H1 (cell line): ENCODE data around the gene PEPD. TPM values are rescaled to one million over a fixed set of nuclear protein-coding genes. Genes with fewer than 3 reads are reported as not detected.

ENCODE experiments used
- BRCA1 ChIP-seq: IDR thresholded peaks from 2 replicates; pipeline ENCODE4 v1.6.1; 2012; ENCODE audit warnings: low read depth, low read length, improper control_type of control experiment
- CHD7 ChIP-seq: fragments of 300-600 bp; sonication (generic); IDR thresholded peaks from 2 replicates; pipeline ENCODE4 v1.7.1; 2012; ENCODE audit warnings: low read length, moderate library complexity, mild to moderate bottlenecking, inconsistent platforms; ENCODE audit not compliant: insufficient replicate concordance
- CTCF ChIP-seq, 3 experiments: IDR thresholded peaks; 1 replicate in 2 of 3; 2 replicates in 1 of 3; pipeline versions ENCODE4 v1.5.1 to v1.6.1; 2011; ENCODE audit warnings: low read length in 3 of 3, mild to moderate bottlenecking in 3 of 3, inconsistent platforms in 2 of 3, low read depth in 1 of 3, moderate library complexity in 1 of 3; ENCODE audit not compliant: insufficient read depth in 1 of 3; ENCODE audit errors: control extremely low read depth in 1 of 3
- RAD21 ChIP-seq, 2 experiments: IDR thresholded peaks in 1 of 2; conservative IDR thresholded peaks in 1 of 2; 2 replicates each; pipeline ENCODE4 v1.6.1; 2011; ENCODE audit warnings: low read depth in 2 of 2, low read length in 2 of 2, improper control_type of control experiment in 1 of 2, inconsistent platforms in 1 of 2, mild to moderate bottlenecking in 1 of 2, moderate library complexity in 1 of 2
- RNF2 ChIP-seq: fragments of 200-900, 300-1000 bp; sonication (generic); IDR thresholded peaks from 2 replicates; pipeline ENCODE4 v1.7.1; 2016; ENCODE audit warnings: borderline replicate concordance, low read depth, mild to moderate bottlenecking, antibody characterized with exemption, low read length; ENCODE audit not compliant: poor library complexity, severe bottlenecking; ENCODE audit errors: missing control alignments
- SP1 ChIP-seq: IDR thresholded peaks from 2 replicates; pipeline ENCODE4 v1.6.1; 2011; ENCODE audit warnings: low read depth, low read length
- TCF12 ChIP-seq: IDR thresholded peaks from 2 replicates; pipeline ENCODE4 v1.6.1; 2011; ENCODE audit warnings: low read depth, mild to moderate bottlenecking, low read length
- polyA plus RNA-seq, 7 experiments: library from polyadenylated mRNA; depleted of rRNA in 3 of 7; stranded (reverse) in 5 of 7; unstranded in 2 of 7; fragments of >200 nt in 5 of 7; fragments of 200-250 nt in 2 of 7; gene quantifications; 1 replicate in 5 of 7; 2 replicates in 1 of 7; 4 replicates in 1 of 7; pipeline versions ENCODE4 v1.2.1 to v1.2.3, GENCODE V29; 2011 to 2013; ENCODE audit warnings: missing spikeins in 2 of 7, mixed read lengths in 2 of 7
- total RNA-seq: library from RNA; stranded (reverse); fragmentation: NEBNext Ultra II Directional; extraction: Animal tissue kit (Norgen Biotek cat#: 25700); gene quantifications from 2 replicates; pipeline ENCODE4 v1.2.1, GENCODE V29; 2021

Gene PEPD
- total and polyA plus RNA-seq, 2 of the 8 experiments (the other 6 are each of a cell fraction or from before 2014, with no cell fraction given) = 84.1 to 178 TPM

GRCh38 chr19:33552191-33552927, 30.8 kb upstream of the PEPD start (continued):
- TF ChIP-seq CHD7 = no peak
- TF ChIP-seq CTCF (IDR thresholded peaks at IDR 0.05; ENCODE audit: control extremely low read depth in 1 of 3, insufficient read depth in 1 of 3, low read depth in 1 of 3, low read length in 3 of 3) = no peak
- TF ChIP-seq RNF2 = no peak
- no peak for TF ChIP-seq RAD21 (IDR thresholded peaks at IDR 0.05 in 1 of 2, conservative IDR thresholded peaks at IDR 0.05 in 1 of 2; ENCODE audit: low read depth in 2 of 2, low read length in 2 of 2)
- TF ChIP-seq BRCA1 = no peak
- TF ChIP-seq TCF12 = no peak
- no peak for TF ChIP-seq SP1
